Heart right ventricle (tissue), 16 donors: Measurements from ENCODE around the gene ANKS1B. TPM values are rescaled to one million over a fixed set of nuclear protein-coding genes. Genes with fewer than 3 reads are reported as not detected.

Experiments
- ATAC-seq, 8 donors: fragments of 200-7000 bp; cut with Tn5 transposase; one replicate each; pipeline ENCODE4 v1.9.1; 2020; ENCODE audit warnings: mild to moderate bottlenecking in 8 of 8, moderate library complexity in 8 of 8, moderate number of reproducible peaks in 1 of 8
- DNase-seq, 2 donors: peaks; one replicate each; pipeline ENCODE4 v3.0.0-alpha.2; 2020
- H3K27ac ChIP-seq, 10 donors: fragments of 200-600 bp; sonication (generic) in 2 of 10; one replicate each; pipeline versions ENCODE4 v1.5.0 to v1.8.0; 2020 to 2022; ENCODE audit warnings: mild to moderate bottlenecking in 3 of 10
- H3K27me3 ChIP-seq, 7 donors: fragments of 200-600 bp; one replicate each; pipeline ENCODE4 v1.8.0; 2021 to 2022; ENCODE audit warnings: mild to moderate bottlenecking in 2 of 7
- H3K36me3 ChIP-seq, 9 donors: fragments of 200-600 bp; sonication (generic) in 1 of 9; one replicate each; pipeline versions ENCODE4 v1.5.0 to v1.8.0; 2020 to 2022; ENCODE audit warnings: mild to moderate bottlenecking in 2 of 9
- H3K4me1 ChIP-seq, 9 donors: fragments of 200-600 bp; sonication (generic) in 1 of 9; one replicate each; pipeline versions ENCODE4 v1.5.0 to v1.8.0; 2020 to 2022; ENCODE audit warnings: mild to moderate bottlenecking in 4 of 9
- H3K4me3 ChIP-seq, 10 donors: fragments of 200-600 bp; sonication (generic) in 2 of 10; one replicate each; pipeline versions ENCODE4 v1.5.0 to v1.8.0; 2020 to 2022; ENCODE audit warnings: mild to moderate bottlenecking in 7 of 10, moderate library complexity in 2 of 10
- H3K9me3 ChIP-seq, 11 donors: fragments of 200-600 bp in 10 of 11; sonication (generic) in 2 of 11; one replicate each; pipeline versions ENCODE4 v1.5.0 to v1.8.0; 2013 to 2022; ENCODE audit warnings: mild to moderate bottlenecking in 2 of 11, control low read depth in 1 of 11, moderate library complexity in 1 of 11
- WGBS, 2 donors: extraction: QIAGEN DNeasy Blood & Tissue Kit; methylation state at CpG; one replicate each; pipeline ENCODE4 v1.1.7; 2013; ENCODE audit warnings: inconsistent platforms in 1 of 2; 5-methylcytosine and 5-hydroxymethylcytosine counted together
- intact Hi-C, 10 donors: fragments of 100-400 bp; cut with DNase I; formaldehyde crosslinking; loops; one replicate each; pipeline versions ENCODE4 v1.11.1 to v1.14.2; 2022
- polyA plus RNA-seq, 2 donors: library from polyadenylated mRNA; stranded (reverse); fragments of 200-250 nt; gene quantifications; one replicate each; pipeline ENCODE4 v1.2.3, GENCODE V29; 2013
- total RNA-seq, 10 donors: library from RNA; stranded (reverse); fragmentation: NEBNext Ultra II Directional in 3 of 10; extraction: Animal tissue kit (Norgen Biotek cat#: 25700) in 3 of 10; gene quantifications; one replicate each; pipeline versions ENCODE4 v1.2.1 to v1.2.4, GENCODE V29; 2021 to 2023
- TF ChIP-seq, protein P1 (sequence below), 9 donors: fragments of 200-600 bp; sonication (generic) in 2 of 9; IDR thresholded peaks; one replicate each; pipeline versions ENCODE4 v1.5.0 to v1.8.0; 2021 to 2022; ENCODE audit warnings: antibody characterized with exemption in 9 of 9, mild to moderate bottlenecking in 5 of 9, moderate library complexity in 1 of 9
- donor health status: Arrhythmogenic right ventricular cardiomyopathy.
- donor health status: ischemic (EF 13 %, LVEDD 7.1; RV severe dilation, severe dysfunction).
- donor health status: healthy with polysubstance abuse.
- donor health status: DM: no; HTN: yes; CAD: no.
- donor health status: DM: no; HTN: no; CAD: no.
- donor health status: ischemic (EF 25% LVEDD 6.9; RV normal size, moderate dysfunction).
- donor health status: ischemic (EF 25% LVEDD 5.7; RV mildly dilated, moderate dysfunction).
- donor health status: healthy.
- donor health status: DM: yes; HTN: yes; CAD: no.
- donor health status: Ischemic cardiomyopathy.
- donor health status: ischemic (EF 35%, LVEDD 5.7; RV mildly dilated, moderate dysfunction).
- donor health status: nonischemic (EF 11% LVEDD 7.7; RV severe dilation, severe dysfunction).
- donor health status: DM: yes; HTN: yes; CAD: no.
- donor health status: PGD.
- donor health status: ischemic (EF 29% LVEDD 5.4; RV normal size, mild dysfunction).
- donor health status: nonischemic (EF 23%, LVEDD 6.1; RV moderate dilation, normal function).

The ANKS1B gene
- total and polyA plus RNA-seq, 12 donors, result 0.58 to 4.8 (median 1.8) TPM

DNA sequence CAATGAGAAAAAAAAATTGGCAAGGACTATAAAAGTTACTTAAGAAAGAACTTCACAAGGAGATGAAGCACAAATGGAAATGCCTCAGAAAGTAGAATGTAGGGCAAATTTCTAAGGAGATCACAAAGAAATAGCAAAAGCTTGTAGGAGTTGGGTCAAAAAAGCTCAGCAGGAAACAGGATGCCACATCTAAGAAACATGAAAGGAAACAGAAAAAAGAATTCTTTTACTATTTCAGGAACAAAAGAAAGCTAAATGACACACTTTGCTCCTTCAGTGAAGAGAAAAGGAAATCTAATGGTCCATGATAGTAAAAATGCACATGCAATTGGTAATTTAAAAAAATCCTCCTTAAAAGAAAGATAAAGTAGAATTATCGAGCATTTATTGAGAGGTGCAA is 789.3 kb downstream of the ANKS1B start:
- ATAC-seq, result no peak
- no peaks in the 10 kb centered on the region for H3K27me3 ChIP-seq
- intact Hi-C loops, result no loop called here
- H3K9me3 ChIP-seq, result peaks cover 0 to 22% (median 0%) of the 10 kb centered on the region in 11 donors
- H3K36me3 ChIP-seq, result no peaks in the 10 kb centered on the region
- 57 to 90% methylated on average over 1 of the region's 1 CpG for WGBS, 2 donors
- TF ChIP-seq, protein P1, sequence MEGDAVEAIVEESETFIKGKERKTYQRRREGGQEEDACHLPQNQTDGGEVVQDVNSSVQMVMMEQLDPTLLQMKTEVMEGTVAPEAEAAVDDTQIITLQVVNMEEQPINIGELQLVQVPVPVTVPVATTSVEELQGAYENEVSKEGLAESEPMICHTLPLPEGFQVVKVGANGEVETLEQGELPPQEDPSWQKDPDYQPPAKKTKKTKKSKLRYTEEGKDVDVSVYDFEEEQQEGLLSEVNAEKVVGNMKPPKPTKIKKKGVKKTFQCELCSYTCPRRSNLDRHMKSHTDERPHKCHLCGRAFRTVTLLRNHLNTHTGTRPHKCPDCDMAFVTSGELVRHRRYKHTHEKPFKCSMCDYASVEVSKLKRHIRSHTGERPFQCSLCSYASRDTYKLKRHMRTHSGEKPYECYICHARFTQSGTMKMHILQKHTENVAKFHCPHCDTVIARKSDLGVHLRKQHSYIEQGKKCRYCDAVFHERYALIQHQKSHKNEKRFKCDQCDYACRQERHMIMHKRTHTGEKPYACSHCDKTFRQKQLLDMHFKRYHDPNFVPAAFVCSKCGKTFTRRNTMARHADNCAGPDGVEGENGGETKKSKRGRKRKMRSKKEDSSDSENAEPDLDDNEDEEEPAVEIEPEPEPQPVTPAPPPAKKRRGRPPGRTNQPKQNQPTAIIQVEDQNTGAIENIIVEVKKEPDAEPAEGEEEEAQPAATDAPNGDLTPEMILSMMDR (IDR thresholded peaks at IDR 0.05), result no peak
- no peaks in the 10 kb centered on the region for H3K4me1 ChIP-seq
- DNase-seq, result no peak
- no peak overlapping the region for H3K27ac ChIP-seq
- H3K4me3 ChIP-seq, result no peak overlapping the region

GRCh38 chr12:99192489-99192888 is 792.2 kb downstream of the ANKS1B start:
- peaks cover 0 to 39% (median 0%) of the 10 kb centered on the region in 11 donors for H3K9me3 ChIP-seq
- TF ChIP-seq, protein P1 (IDR thresholded peaks at IDR 0.05), result no peak
- ATAC-seq (no peak), DNase-seq (no peak)
- intact Hi-C loops, result no loop called here
- H3K27me3 ChIP-seq, result no peaks in the 10 kb centered on the region
- H3K4me3 ChIP-seq, result no peak overlapping the region
- no peak overlapping the region for H3K27ac ChIP-seq
- no peaks in the 10 kb centered on the region for H3K4me1 ChIP-seq
- 48 to 59% methylated on average over 3 of the region's 3 CpGs for WGBS, 2 donors
- no peaks in the 10 kb centered on the region for H3K36me3 ChIP-seq

GRCh38 chr12:99176871-99177270 is 807.9 kb downstream of the ANKS1B start:
- no peaks in the 10 kb centered on the region for H3K27me3 ChIP-seq
- TF ChIP-seq, protein P1 (IDR thresholded peaks at IDR 0.05), result no peak
- intact Hi-C loops, result no loop called here
- no peak overlapping the region for H3K4me3 ChIP-seq
- WGBS, 2 donors, result 84 to 86% methylated on average over 4 of the region's 4 CpGs
- H3K9me3 ChIP-seq, result peaks cover 0 to 12% (median 0%) of the 10 kb centered on the region in 11 donors
- H3K4me1 ChIP-seq, result no peaks in the 10 kb centered on the region
- H3K36me3 ChIP-seq, result no peaks in the 10 kb centered on the region
- H3K27ac ChIP-seq, result no peak overlapping the region
- DNase-seq (no peak), ATAC-seq (no peak)

GRCh38 chr12:99170461-99170860 is 814.3 kb downstream of the ANKS1B start:
- WGBS, 2 donors, result 71 to 79% methylated on average over 5 of the region's 5 CpGs

More at GRCh38 chr12:99170461-99170860, 814.3 kb downstream of the ANKS1B start:
- intact Hi-C loops, result no loop called here
- Histone ChIP-seq H3K27me3 (no peaks in the 10 kb centered on the region), H3K4me1 (no peaks in the 10 kb centered on the region), H3K9me3 (no peaks in the 10 kb centered on the region), H3K27ac (no peak overlapping the region), H3K36me3 (no peaks in the 10 kb centered on the region), H3K4me3 (no peak overlapping the region)
- no peak for DNase-seq
- ATAC-seq, result no peak
- TF ChIP-seq, protein P1 (IDR thresholded peaks at IDR 0.05), result no peak
